Dendritic cell treated with granulocyte-macrophage colony-stimulating factor and Interleukin-4, amounts not matched to agents 40 ng/mL and 50 ng/mL, for 4 days (primary cell): ENCODE data around the gene BRAT1.
"Not testable (repeated sequence)": the region's sequence is repeated elsewhere in the genome, so short reads cannot be mapped to it uniquely, and the experiment has no call there.

Experiments
- H3K27ac Mint-ChIP-seq: one replicate; pipeline ENCODE4 v1.8.0; 2022; ENCODE audit warnings: mild to moderate bottlenecking, mixed read lengths
- H3K27me3 Mint-ChIP-seq: one replicate; pipeline ENCODE4 v1.8.0; 2022; ENCODE audit warnings: mild to moderate bottlenecking, mixed read lengths
- H3K36me3 Mint-ChIP-seq: one replicate; pipeline ENCODE4 v1.8.0; 2022; ENCODE audit warnings: low read depth, mixed read lengths
- H3K4me1 Mint-ChIP-seq: one replicate; pipeline ENCODE4 v1.8.0; 2022; ENCODE audit warnings: low read depth, mixed read lengths
- H3K4me3 Mint-ChIP-seq: one replicate; pipeline ENCODE4 v1.8.0; 2022; ENCODE audit warnings: mild to moderate bottlenecking, moderate library complexity, mixed read lengths
- H3K9me3 Mint-ChIP-seq: one replicate; pipeline ENCODE4 v1.8.0; 2022; ENCODE audit warnings: mixed read lengths
- intact Hi-C: fragments of 100-400 bp; cut with micrococcal nuclease; formaldehyde crosslinking; loops from one replicate; pipeline ENCODE4 v1.15.0; 2022

The BRAT1 gene

GRCh38 chr7:2592375-2592865 is 37.1 kb upstream of the BRAT1 start:
- Mint-ChIP-seq H3K4me1 (no peaks in the 10 kb centered on the region), H3K27ac (no peak overlapping the region), H3K4me3 (no peak overlapping the region), H3K27me3 (no peaks in the 10 kb centered on the region), H3K36me3 (peaks cover 94% of the 10 kb centered on the region), H3K9me3 (no peaks in the 10 kb centered on the region)
- intact Hi-C loops: no loop called here

GRCh38 chr7:2589941-2590340 is 34.6 kb upstream of the BRAT1 start:
- H3K27me3 Mint-ChIP-seq, H3K4me1 Mint-ChIP-seq, H3K9me3 Mint-ChIP-seq, H3K4me3 Mint-ChIP-seq, H3K27ac Mint-ChIP-seq, intact Hi-C loops: not testable (repeated sequence)
- peaks cover 94% of the 10 kb centered on the region for H3K36me3 Mint-ChIP-seq

GRCh38 chr7:2589341-2589740 is 34.0 kb upstream of the BRAT1 start:
- Mint-ChIP-seq H3K27ac (no peak overlapping the region), H3K4me1 (no peaks in the 10 kb centered on the region), H3K9me3 (no peaks in the 10 kb centered on the region), H3K27me3 (no peaks in the 10 kb centered on the region), H3K36me3 (peaks cover 94% of the 10 kb centered on the region), H3K4me3 (no peak overlapping the region)
- intact Hi-C loops: no loop called here

GRCh38 chr7:2587778-2588177 is 32.5 kb upstream of the BRAT1 start:
- H3K9me3 Mint-ChIP-seq: no peaks in the 10 kb centered on the region
- peaks cover 90% of the 10 kb centered on the region for H3K36me3 Mint-ChIP-seq
- H3K27me3 Mint-ChIP-seq: no peaks in the 10 kb centered on the region
- intact Hi-C loops: no loop called here
- no peak overlapping the region for H3K4me3 Mint-ChIP-seq
- H3K27ac Mint-ChIP-seq: no peak overlapping the region
- H3K4me1 Mint-ChIP-seq: no peaks in the 10 kb centered on the region

GRCh38 chr7:2587134-2587533 is 31.8 kb upstream of the BRAT1 start:
- H3K9me3 Mint-ChIP-seq: no peaks in the 10 kb centered on the region
- peaks cover 90% of the 10 kb centered on the region for H3K36me3 Mint-ChIP-seq
- intact Hi-C loops: no loop called here
- no peak overlapping the region for H3K27ac Mint-ChIP-seq
- no peak overlapping the region for H3K4me3 Mint-ChIP-seq
- H3K27me3 Mint-ChIP-seq: no peaks in the 10 kb centered on the region
- no peaks in the 10 kb centered on the region for H3K4me1 Mint-ChIP-seq

- H3K27me3 Mint-ChIP-seq: no peaks in the 10 kb centered on the region
- H3K4me1 Mint-ChIP-seq: no peaks in the 10 kb centered on the region
- intact Hi-C loops: no loop called here
- H3K27ac Mint-ChIP-seq: no peak overlapping the region
- peaks cover 86% of the 10 kb centered on the region for H3K36me3 Mint-ChIP-seq
- H3K9me3 Mint-ChIP-seq: no peaks in the 10 kb centered on the region
- H3K4me3 Mint-ChIP-seq: no peak overlapping the region
Measured at GRCh38 chr7:2586326-2587020, 31.1 kb upstream of the BRAT1 start.

GRCh38 chr7:2585446-2585845 is 30.1 kb upstream of the BRAT1 start:
- Mint-ChIP-seq H3K4me3 (no peak overlapping the region), H3K27me3 (no peaks in the 10 kb centered on the region), H3K36me3 (peaks cover 80% of the 10 kb centered on the region), H3K9me3 (no peaks in the 10 kb centered on the region), H3K27ac (no peak overlapping the region), H3K4me1 (no peaks in the 10 kb centered on the region)
- intact Hi-C loops: no loop called here

GRCh38 chr7:2583798-2584580 is 28.7 kb upstream of the BRAT1 start:
- Mint-ChIP-seq H3K36me3 (peaks cover 82% of the 10 kb centered on the region), H3K27me3 (no peaks in the 10 kb centered on the region), H3K4me1 (no peaks in the 10 kb centered on the region), H3K4me3 (no peak overlapping the region), H3K9me3 (no peaks in the 10 kb centered on the region), H3K27ac (no peak overlapping the region)
- intact Hi-C loops: no loop called here

- H3K9me3 Mint-ChIP-seq: no peaks in the 10 kb centered on the region
- H3K4me3 Mint-ChIP-seq: no peak overlapping the region
- H3K4me1 Mint-ChIP-seq: no peaks in the 10 kb centered on the region
- no peaks in the 10 kb centered on the region for H3K27me3 Mint-ChIP-seq
- no peak overlapping the region for H3K27ac Mint-ChIP-seq
- intact Hi-C loops: no loop called here
- H3K36me3 Mint-ChIP-seq: peaks cover 82% of the 10 kb centered on the region
Measured at GRCh38 chr7:2582006-2582735, 26.8 kb upstream of the BRAT1 start.

- Mint-ChIP-seq H3K36me3 (peaks cover 81% of the 10 kb centered on the region), H3K27ac (no peak overlapping the region), H3K4me3 (no peak overlapping the region), H3K27me3 (no peaks in the 10 kb centered on the region), H3K4me1 (no peaks in the 10 kb centered on the region), H3K9me3 (no peaks in the 10 kb centered on the region)
- intact Hi-C loops: no loop called here
Measured at GRCh38 chr7:2580636-2581035, 25.3 kb upstream of the BRAT1 start.

GRCh38 chr7:2577914-2578680 is 22.8 kb upstream of the BRAT1 start:
- H3K27ac Mint-ChIP-seq: no peak overlapping the region
- no peaks in the 10 kb centered on the region for H3K4me1 Mint-ChIP-seq
- H3K4me3 Mint-ChIP-seq: no peak overlapping the region
- no peaks in the 10 kb centered on the region for H3K27me3 Mint-ChIP-seq
- H3K9me3 Mint-ChIP-seq: no peaks in the 10 kb centered on the region
- H3K36me3 Mint-ChIP-seq: peaks cover 85% of the 10 kb centered on the region
- intact Hi-C loops: no loop called here

GRCh38 chr7:2576742-2577491 is 21.6 kb upstream of the BRAT1 start:
- H3K27me3 Mint-ChIP-seq: no peaks in the 10 kb centered on the region
- no peak overlapping the region for H3K4me3 Mint-ChIP-seq
- H3K36me3 Mint-ChIP-seq: peaks cover 85% of the 10 kb centered on the region
- H3K9me3 Mint-ChIP-seq: no peaks in the 10 kb centered on the region
- intact Hi-C loops: no loop called here
- H3K27ac Mint-ChIP-seq: no peak overlapping the region
- no peaks in the 10 kb centered on the region for H3K4me1 Mint-ChIP-seq

- Mint-ChIP-seq H3K27ac (no peak overlapping the region), H3K36me3 (peaks cover 93% of the 10 kb centered on the region), H3K4me3 (no peak overlapping the region), H3K9me3 (no peaks in the 10 kb centered on the region), H3K4me1 (no peaks in the 10 kb centered on the region), H3K27me3 (no peaks in the 10 kb centered on the region)
- intact Hi-C loops: no loop called here
Measured at GRCh38 chr7:2575733-2576340, 20.5 kb upstream of the BRAT1 start.
